Activated T-cell treated with anti-CD3 and anti-CD28 coated beads for 4 hours (primary cell): ENCODE data around the gene CXCR3.
"Not testable (repeated sequence)": the region's sequence is repeated elsewhere in the genome, so short reads cannot be mapped to it uniquely, and the experiment has no call there.

ENCODE experiments used
- DNase-seq: peaks from one replicate; pipeline ENCODE4 v3.0.0-alpha.2; 2020

CXCR3 gene

GRCh38 chrX:71607488-71607887 is 10.8 kb downstream of the CXCR3 start:
- no peak for DNase-seq

GRCh38 chrX:71606536-71607216 is 11.6 kb downstream of the CXCR3 start:
- DNase-seq = no peak

- DNase-seq = no peak
These were observed 13.3 kb downstream of the CXCR3 start for GRCh38 chrX:71604796-71605568.

GRCh38 chrX:71604141-71604540 is 14.2 kb downstream of the CXCR3 start:
- no peak for DNase-seq

GRCh38 chrX:71603618-71604017 is 14.7 kb downstream of the CXCR3 start:
- no peak for DNase-seq

GRCh38 chrX:71599965-71600364 is 18.3 kb downstream of the CXCR3 start:
- no peak for DNase-seq

- not testable (repeated sequence) for DNase-seq
These were observed 25.1 kb downstream of the CXCR3 start for GRCh38 chrX:71593210-71593609.

- no peak for DNase-seq
These were observed 31.4 kb downstream of the CXCR3 start for GRCh38 chrX:71586929-71587328.

GRCh38 chrX:71581210-71581609 is 37.1 kb downstream of the CXCR3 start:
- no peak for DNase-seq

- DNase-seq = no peak
These were observed 38.3 kb downstream of the CXCR3 start for GRCh38 chrX:71579990-71580380.

- DNase-seq = no peak
These were observed 38.9 kb downstream of the CXCR3 start for GRCh38 chrX:71579136-71579989.

GRCh38 chrX:71578253-71579135 is 39.8 kb downstream of the CXCR3 start, which contains the start of gene GCNA:
Gene GCNA, plus strand, starts transcription at chrX:71578437. Its CDS starts 2,385 bp downstream, at chrX:71580822.
- no peak for DNase-seq

GRCh38 chrX:71577682-71578081 is 40.6 kb downstream of the CXCR3 start:
- no peak for DNase-seq

- no peak for DNase-seq
These were observed 44.7 kb downstream of the CXCR3 start for GRCh38 chrX:71573590-71573989.

GRCh38 chrX:71571390-71571789 is 46.9 kb downstream of the CXCR3 start:
- not testable (repeated sequence) for DNase-seq
